ENCODE results near the gene APPL1.

APPL1 gene

GRCh38 chr3:57227204-57227929, at the start of gene APPL1:
Gene APPL1 (plus strand): TSS chr3:57227729. CDS start chr3:57227884, 155 bp downstream.
- DNase-seq, result peak; percentile 88

- DNase-seq, result no peak
Measured at GRCh38 chr3:57179580-57180410, 47.7 kb upstream of the APPL1 start.

- DNase-seq, result no peak
Measured at GRCh38 chr3:57184526-57184925, 43.0 kb upstream of the APPL1 start.

- no peak for DNase-seq
Measured at GRCh38 chr3:57192028-57192427, 35.5 kb upstream of the APPL1 start.

- no peak for DNase-seq
Measured at GRCh38 chr3:57194641-57195040, 32.9 kb upstream of the APPL1 start.

GRCh38 chr3:57199895-57200297, 27.6 kb upstream of the APPL1 start, which contains the start of gene HESX1:
Gene HESX1 (minus strand): TSS chr3:57199978. CDS start chr3:57199918, 60 bp downstream.
- no peak for DNase-seq

GRCh38 chr3:57206423-57206822, 21.1 kb upstream of the APPL1 start:
- DNase-seq, result no peak

- no peak for DNase-seq
Measured at GRCh38 chr3:57221883-57222282, 5.6 kb upstream of the APPL1 start.

GRCh38 chr3:57224856-57225255, 2.7 kb upstream of the APPL1 start:
- no peak for DNase-seq

GRCh38 chr3:57226176-57226575, 1.4 kb upstream of the APPL1 start:
- no peak for DNase-seq

- DNase-seq, result peak; percentile 40
Measured at GRCh38 chr3:57227930-57228751, 612 bp downstream of the APPL1 start.

GRCh38 chr3:57230006-57230405, 2.5 kb downstream of the APPL1 start:
- no peak for DNase-seq

GRCh38 chr3:57233799-57234198, 6.3 kb downstream of the APPL1 start:
- DNase-seq, result no peak

- no peak for DNase-seq
Measured at GRCh38 chr3:57234613-57235575, 7.4 kb downstream of the APPL1 start.

GRCh38 chr3:57244946-57245345, 17.4 kb downstream of the APPL1 start:
- DNase-seq, result no peak

GRCh38 chr3:57252404-57252803, 24.9 kb downstream of the APPL1 start:
- DNase-seq, result no peak

GRCh38 chr3:57256844-57257243, 29.3 kb downstream of the APPL1 start:
- DNase-seq, result no peak

GRCh38 chr3:57257678-57258077, 30.1 kb downstream of the APPL1 start:
- DNase-seq, result no peak

- DNase-seq, result no peak
Measured at GRCh38 chr3:57261119-57261518, 33.6 kb downstream of the APPL1 start.

- DNase-seq, result no peak
Measured at GRCh38 chr3:57261929-57262328, 34.4 kb downstream of the APPL1 start.

- no peak for DNase-seq
Measured at GRCh38 chr3:57268416-57268815, 40.9 kb downstream of the APPL1 start.

- no peak for DNase-seq
Measured at GRCh38 chr3:57274845-57275244, 47.3 kb downstream of the APPL1 start.
